Smooth muscle cell (in vitro differentiated cells): ENCODE results near the gene KIF23. TPM values are rescaled to one million over a fixed set of nuclear protein-coding genes. Genes with fewer than 3 reads are reported as not detected.
A peak's percentile ranks its signal among the peaks of the same experiment; 100 is the strongest.

Experiments
- DNase-seq: peaks from one replicate; lab custom pipeline; 2025; ENCODE audit not compliant: unreplicated experiment; lab: John Stamatoyannopoulos, UW
- H2AFZ ChIP-seq: fragments of 200-600 bp; sonication (generic); 2 replicates; pipeline ENCODE4 v1.6.0; 2016; ENCODE audit warnings: antibody characterized with exemption, low read depth, mild to moderate bottlenecking
- H3F3A ChIP-seq: fragments of 200-600 bp; sonication (generic); 2 replicates; pipeline ENCODE4 v1.6.0; 2017; ENCODE audit warnings: antibody characterized with exemption, low read depth
- H3K27ac ChIP-seq: fragments of 200-600 bp; sonication (generic); 2 replicates; pipeline ENCODE4 v1.5.1; 2016; ENCODE audit warnings: low read depth, mild to moderate bottlenecking
- H3K27me3 ChIP-seq: fragments of 200-600 bp; sonication (generic); 2 replicates; pipeline ENCODE4 v1.6.1; 2016; ENCODE audit warnings: low read depth, mild to moderate bottlenecking
- H3K36me3 ChIP-seq: fragments of 200-600 bp; sonication (generic); 2 replicates; pipeline ENCODE4 v1.5.1; 2016; ENCODE audit warnings: low read depth
- H3K4me1 ChIP-seq: fragments of 200-600 bp; sonication (generic); 2 replicates; pipeline ENCODE4 v1.5.1; 2016; ENCODE audit warnings: low read depth
- H3K4me2 ChIP-seq: fragments of 200-600 bp; sonication (generic); 2 replicates; pipeline ENCODE4 v1.6.0; 2016; ENCODE audit warnings: mild to moderate bottlenecking
- H3K4me3 ChIP-seq: fragments of 200-600 bp; sonication (generic); 2 replicates; pipeline ENCODE4 v1.5.1; 2016; ENCODE audit warnings: mild to moderate bottlenecking
- H3K79me2 ChIP-seq: fragments of 200-600 bp; sonication (generic); 2 replicates; pipeline ENCODE4 v1.6.0; 2016; ENCODE audit warnings: low read depth, mild to moderate bottlenecking
- H3K9ac ChIP-seq: fragments of 200-600 bp; sonication (generic); 2 replicates; pipeline ENCODE4 v1.6.0; 2016; ENCODE audit warnings: low read depth
- H3K9me3 ChIP-seq: fragments of 200-600 bp; sonication (generic); replicated peaks from 2 replicates; pipeline ENCODE4 v1.5.1; 2016; ENCODE audit warnings: low read depth
- H4K20me1 ChIP-seq: fragments of 200-600 bp; sonication (generic); 2 replicates; pipeline ENCODE4 v1.6.0; 2016; ENCODE audit warnings: low read depth
- whole genome bisulfite sequencing: methylation state at CpG from one replicate; pipeline ENCODE4 v1.1.7; 2016; ENCODE audit warnings: low lambda C conversion rate; 5-methylcytosine and 5-hydroxymethylcytosine counted together
- polyA plus RNA-seq: library from polyadenylated mRNA; unstranded; fragments of >200 nt; fragmentation: Nextera tagmentation; extraction: Ambion mirVana; gene quantifications from 2 replicates; pipeline ENCODE4 v1.2.1, GENCODE V29; 2016
- total RNA-seq: library from RNA; depleted of rRNA; stranded (reverse); fragments of >200 nt; gene quantifications from 2 replicates; pipeline ENCODE4 v1.2.3, GENCODE V29; 2014
- TF ChIP-seq, protein P1 (sequence below): fragments of 200-600 bp; sonication (generic); IDR thresholded peaks from 2 replicates; pipeline ENCODE4 v1.5.1; 2017; ENCODE audit warnings: borderline replicate concordance, mild to moderate bottlenecking, antibody characterized with exemption; ENCODE audit not compliant: insufficient read depth, poor library complexity, severe bottlenecking

KIF23 gene
- total and polyA plus RNA-seq, 2 experiments from 2014 or later, result 14.3 to 44.1 TPM

DNA sequence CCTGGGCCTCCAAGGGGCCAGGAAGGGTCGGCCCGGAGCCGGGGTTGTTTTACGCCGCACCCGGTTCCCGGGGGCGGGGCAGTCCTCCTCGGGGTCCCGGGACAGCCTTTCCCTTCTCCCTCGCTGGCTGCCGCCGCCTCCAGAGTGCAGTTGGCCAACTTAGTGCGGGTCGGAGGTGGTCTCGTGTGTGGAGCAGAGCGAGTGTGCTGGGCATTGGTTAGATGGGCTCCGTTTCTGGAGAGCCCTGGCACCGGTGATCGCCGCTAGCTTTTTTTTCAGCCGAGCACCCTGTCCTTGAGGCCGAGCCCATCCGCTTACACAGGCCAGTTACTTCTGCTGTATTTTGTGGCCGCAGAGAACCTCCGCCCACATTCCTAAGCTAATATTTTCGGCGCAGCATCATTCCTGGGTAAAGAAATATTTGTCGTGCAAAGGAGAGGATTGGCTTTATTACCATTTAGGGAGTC is 585 bp downstream of the KIF23 start:
- Histone ChIP-seq H3K4me2 (peak overlapping the region; percentile 96), H2AFZ (peak overlapping the region; percentile 52), H3K4me1 (peaks cover 15% of the 10 kb centered on the region), H3F3A (peaks cover 6% of the 10 kb centered on the region), H3K36me3 (no peaks in the 10 kb centered on the region), H3K79me2 (peaks cover 67% of the 10 kb centered on the region), H3K9me3 (no peaks in the 10 kb centered on the region), H3K9ac (peak overlapping the region; percentile 85), H3K27me3 (no peaks in the 10 kb centered on the region), H4K20me1 (peaks cover 26% of the 10 kb centered on the region), H3K4me3 (peak overlapping the region; percentile 77), H3K27ac (peak overlapping the region; percentile 90)
- TF ChIP-seq, protein P1, sequence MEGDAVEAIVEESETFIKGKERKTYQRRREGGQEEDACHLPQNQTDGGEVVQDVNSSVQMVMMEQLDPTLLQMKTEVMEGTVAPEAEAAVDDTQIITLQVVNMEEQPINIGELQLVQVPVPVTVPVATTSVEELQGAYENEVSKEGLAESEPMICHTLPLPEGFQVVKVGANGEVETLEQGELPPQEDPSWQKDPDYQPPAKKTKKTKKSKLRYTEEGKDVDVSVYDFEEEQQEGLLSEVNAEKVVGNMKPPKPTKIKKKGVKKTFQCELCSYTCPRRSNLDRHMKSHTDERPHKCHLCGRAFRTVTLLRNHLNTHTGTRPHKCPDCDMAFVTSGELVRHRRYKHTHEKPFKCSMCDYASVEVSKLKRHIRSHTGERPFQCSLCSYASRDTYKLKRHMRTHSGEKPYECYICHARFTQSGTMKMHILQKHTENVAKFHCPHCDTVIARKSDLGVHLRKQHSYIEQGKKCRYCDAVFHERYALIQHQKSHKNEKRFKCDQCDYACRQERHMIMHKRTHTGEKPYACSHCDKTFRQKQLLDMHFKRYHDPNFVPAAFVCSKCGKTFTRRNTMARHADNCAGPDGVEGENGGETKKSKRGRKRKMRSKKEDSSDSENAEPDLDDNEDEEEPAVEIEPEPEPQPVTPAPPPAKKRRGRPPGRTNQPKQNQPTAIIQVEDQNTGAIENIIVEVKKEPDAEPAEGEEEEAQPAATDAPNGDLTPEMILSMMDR, result no peak
- 2% methylated on average over 26 of the region's 29 CpGs for WGBS
- DNase-seq, result peak; percentile 55

DNA sequence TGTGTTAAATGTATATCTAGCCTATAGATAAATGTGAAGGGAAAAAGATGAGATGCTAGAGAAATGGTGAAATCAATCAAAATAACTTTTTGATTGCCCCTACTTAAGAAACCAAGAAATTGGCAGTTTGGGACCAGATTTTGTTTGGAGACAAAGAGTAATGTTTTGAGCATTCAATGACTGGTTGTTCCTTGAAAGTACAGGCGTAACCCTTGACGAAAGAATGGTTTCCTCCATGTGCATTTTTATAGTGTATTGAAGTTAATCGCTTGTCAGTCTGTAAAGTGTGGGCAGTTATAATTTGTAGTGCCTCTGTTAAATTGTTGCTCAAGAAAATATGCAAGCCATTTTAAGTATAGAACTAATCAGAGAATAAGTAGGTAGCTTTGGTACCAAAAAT is 1.2 kb downstream of the KIF23 start:
- H3K9me3 ChIP-seq, result no peaks in the 10 kb centered on the region
- peak overlapping the region; percentile 90 for H3K27ac ChIP-seq
- TF ChIP-seq, protein P1, result no peak
- H3F3A ChIP-seq, result peaks cover 6% of the 10 kb centered on the region
- no peaks in the 10 kb centered on the region for H3K36me3 ChIP-seq
- peaks cover 15% of the 10 kb centered on the region for H3K4me1 ChIP-seq
- no peaks in the 10 kb centered on the region for H3K27me3 ChIP-seq
- H3K79me2 ChIP-seq, result peaks cover 69% of the 10 kb centered on the region
- peak overlapping the region; percentile 85 for H3K9ac ChIP-seq
- H4K20me1 ChIP-seq, result peaks cover 22% of the 10 kb centered on the region
- peak overlapping the region; percentile 52 for H2AFZ ChIP-seq
- 22% methylated on average over 3 of the region's 3 CpGs for WGBS
- peak overlapping the region; percentile 77 for H3K4me3 ChIP-seq
- H3K4me2 ChIP-seq, result peak overlapping the region; percentile 96
- DNase-seq, result no peak

DNA sequence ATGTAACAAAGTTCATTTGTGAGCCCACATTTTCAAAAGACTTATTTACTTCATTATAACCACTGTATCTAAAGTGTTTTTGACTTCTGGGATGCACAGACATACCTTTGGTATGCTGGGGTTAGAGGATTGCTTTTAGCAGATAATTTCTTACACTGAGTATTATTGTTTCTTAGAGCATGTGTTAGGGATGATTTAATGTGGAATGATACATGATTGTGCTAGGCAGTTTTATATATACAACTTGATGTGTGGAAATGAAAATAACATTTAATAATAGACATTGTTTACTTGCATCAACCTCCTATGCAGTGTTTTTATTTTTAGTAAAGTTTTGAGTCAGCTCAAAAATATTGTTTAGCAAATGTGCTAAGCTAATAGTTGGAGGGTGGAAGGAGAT is 3.4 kb downstream of the KIF23 start:
- Histone ChIP-seq H3K9me3 (no peaks in the 10 kb centered on the region), H3K36me3 (no peaks in the 10 kb centered on the region), H3K9ac (no peak overlapping the region), H3K4me1 (peaks cover 22% of the 10 kb centered on the region), H3K79me2 (peaks cover 49% of the 10 kb centered on the region), H2AFZ (no peak overlapping the region), H3K4me2 (peak overlapping the region; percentile 25), H3F3A (peaks cover 12% of the 10 kb centered on the region), H3K4me3 (no peak overlapping the region), H4K20me1 (peaks cover 8% of the 10 kb centered on the region), H3K27me3 (no peaks in the 10 kb centered on the region), H3K27ac (no peak overlapping the region)
- TF ChIP-seq, protein P1, result no peak
- no peak for DNase-seq

DNA sequence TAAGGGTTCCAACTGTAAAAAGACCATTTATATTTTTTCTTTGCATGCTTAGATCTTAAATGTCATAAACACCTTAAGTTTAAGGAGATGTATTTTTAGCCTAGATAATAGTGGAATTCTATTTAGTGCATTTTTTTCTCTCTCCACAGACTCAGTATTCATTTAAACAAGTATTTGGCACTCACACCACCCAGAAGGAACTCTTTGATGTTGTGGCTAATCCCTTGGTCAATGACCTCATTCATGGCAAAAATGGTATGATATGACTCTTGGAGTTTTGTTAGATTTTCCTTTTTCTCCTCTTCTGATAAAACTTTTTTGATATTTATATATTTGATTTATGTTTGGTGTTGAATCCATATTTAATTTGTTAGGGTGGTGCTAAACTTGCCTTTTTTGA is 7.3 kb downstream of the KIF23 start:
- Histone ChIP-seq H2AFZ (no peak overlapping the region), H3K4me1 (peaks cover 6% of the 10 kb centered on the region), H3K79me2 (peaks cover 26% of the 10 kb centered on the region), H3F3A (peaks cover 7% of the 10 kb centered on the region), H3K9ac (no peak overlapping the region), H3K9me3 (no peaks in the 10 kb centered on the region), H3K4me3 (no peak overlapping the region), H3K27ac (peak overlapping the region; percentile 81), H4K20me1 (no peaks in the 10 kb centered on the region), H3K27me3 (no peaks in the 10 kb centered on the region), H3K4me2 (peak overlapping the region; percentile 58), H3K36me3 (no peaks in the 10 kb centered on the region)
- no peak for DNase-seq
- TF ChIP-seq, protein P1, result no peak
